ENCODE results near the gene DGCR8. TPM values are rescaled to one million over a fixed set of nuclear protein-coding genes. Genes with fewer than 3 reads are reported as not detected.

The DGCR8 gene
- total RNA-seq, 2 donors from 2014 or later, result 23.7 to 47.3 TPM

GRCh38 chr22:20106849-20107237 is 26.8 kb downstream of the DGCR8 start:
- no peak overlapping the region for H3K27ac ChIP-seq
- TF ChIP-seq CTCF (IDR thresholded peaks at IDR 0.05), result no peak
- no peak for ATAC-seq (ENCODE audit: insufficient number of reproducible peaks, low FRiP score, low read depth)
- no peaks in the 10 kb centered on the region for H3K9me3 ChIP-seq
- DNase-seq (ENCODE audit: low spot score), result no peak
- no peaks in the 10 kb centered on the region for H3K27me3 ChIP-seq (replicated peaks; ENCODE audit: insufficient read depth)
- H3K4me1 ChIP-seq (ENCODE audit: control insufficient read depth in 1 of 2, low read depth in 2 of 2), result no peaks in the 10 kb centered on the region
- no peak overlapping the region for H3K4me3 ChIP-seq
- peaks cover 50% of the 10 kb centered on the region for H3K36me3 ChIP-seq

GRCh38 chr22:20107471-20107901 is 27.4 kb downstream of the DGCR8 start:
- H3K36me3 ChIP-seq, result peaks cover 57% of the 10 kb centered on the region
- H3K27me3 ChIP-seq (replicated peaks; ENCODE audit: insufficient read depth), result no peaks in the 10 kb centered on the region
- H3K27ac ChIP-seq, result no peak overlapping the region
- no peak for ATAC-seq (ENCODE audit: insufficient number of reproducible peaks, low FRiP score, low read depth)
- no peak for DNase-seq (ENCODE audit: low spot score)
- no peak overlapping the region for H3K4me3 ChIP-seq
- no peaks in the 10 kb centered on the region for H3K4me1 ChIP-seq (ENCODE audit: control insufficient read depth in 1 of 2, low read depth in 2 of 2)
- TF ChIP-seq CTCF (IDR thresholded peaks at IDR 0.05), result no peak
- no peaks in the 10 kb centered on the region for H3K9me3 ChIP-seq

- TF ChIP-seq CTCF (IDR thresholded peaks at IDR 0.05), result no peak
- Histone ChIP-seq H3K9me3 (no peaks in the 10 kb centered on the region), H3K27me3 (replicated peaks; ENCODE audit: insufficient read depth) (no peaks in the 10 kb centered on the region), H3K36me3 (peaks cover 62% of the 10 kb centered on the region), H3K4me3 (no peak overlapping the region), H3K27ac (no peak overlapping the region), H3K4me1 (ENCODE audit: control insufficient read depth in 1 of 2, low read depth in 2 of 2) (no peaks in the 10 kb centered on the region)
- DNase-seq (ENCODE audit: low spot score) (no peak), ATAC-seq (ENCODE audit: insufficient number of reproducible peaks, low FRiP score, low read depth) (no peak)
Observed at GRCh38 chr22:20107951-20108756, 28.1 kb downstream of the DGCR8 start.

GRCh38 chr22:20108757-20109230 is 28.8 kb downstream of the DGCR8 start:
- TF ChIP-seq CTCF (IDR thresholded peaks at IDR 0.05), result no peak
- Histone ChIP-seq H3K27ac (no peak overlapping the region), H3K4me3 (no peak overlapping the region), H3K27me3 (replicated peaks; ENCODE audit: insufficient read depth) (no peaks in the 10 kb centered on the region), H3K4me1 (ENCODE audit: control insufficient read depth in 1 of 2, low read depth in 2 of 2) (no peaks in the 10 kb centered on the region), H3K36me3 (peaks cover 67% of the 10 kb centered on the region), H3K9me3 (no peaks in the 10 kb centered on the region)
- DNase-seq (ENCODE audit: low spot score) (no peak), ATAC-seq (ENCODE audit: insufficient number of reproducible peaks, low FRiP score, low read depth) (no peak)

GRCh38 chr22:20109411-20110358 is 29.6 kb downstream of the DGCR8 start:
- Histone ChIP-seq H3K9me3 (no peaks in the 10 kb centered on the region), H3K36me3 (peaks cover 74% of the 10 kb centered on the region), H3K4me3 (no peak overlapping the region), H3K27ac (no peak overlapping the region), H3K27me3 (replicated peaks; ENCODE audit: insufficient read depth) (no peaks in the 10 kb centered on the region), H3K4me1 (ENCODE audit: control insufficient read depth in 1 of 2, low read depth in 2 of 2) (no peaks in the 10 kb centered on the region)
- no peak for TF ChIP-seq CTCF (IDR thresholded peaks at IDR 0.05)
- ATAC-seq (ENCODE audit: insufficient number of reproducible peaks, low FRiP score, low read depth) (no peak), DNase-seq (ENCODE audit: low spot score) (no peak)

Measured in thoracic aorta (tissue), 2 donors.